ENCODE data around the gene UGGT2.

GRCh38 chr13:96041326-96042110 is 11.7 kb downstream of the UGGT2 start:
- TF ChIP-seq CTCF (IDR thresholded peaks at IDR 0.05) (no peak), POLR2A (IDR thresholded peaks at IDR 0.05) (no peak)

Data from thyroid gland (tissue), 4 donors.